Activated CD8-positive, alpha-beta memory T cell treated with anti-CD3 and anti-CD28 coated beads, Interleukin-2, amount 10 ng/mL, durations not matched to agents 7 days and 5 days (primary cell): ENCODE data around the gene PCDHAC1. TPM values are rescaled to one million over a fixed set of nuclear protein-coding genes. Genes with fewer than 3 reads are reported as not detected.

Experiments used
- total RNA-seq, 2 experiments: library from RNA; stranded (reverse); gene quantifications; one replicate each; pipeline ENCODE4 v1.2.3, GENCODE V29; 2021

The PCDHAC1 gene
- total RNA-seq, 2 experiments from 2014 or later, result not detected

Other genes with a start within 250 kb of the PCDHAC1 start
- 10 to 100 TPM; 75.9 to 93.9 TPM for gene HARS1, start 234.9 kb upstream of the PCDHAC1 start, total RNA-seq
- gene HARS2, start 234.8 kb upstream of the PCDHAC1 start, total RNA-seq, result 10 to 100 TPM; 30.7 to 36.6 TPM
- gene ZMAT2, start 225.9 kb upstream of the PCDHAC1 start, total RNA-seq, result 10 to 100 TPM; 45.0 to 58.6 TPM
- gene PCDHA1, start 140.2 kb upstream of the PCDHAC1 start, total RNA-seq, result not detected
- gene PCDHA2, start 131.4 kb upstream of the PCDHAC1 start, total RNA-seq, result not detected
- not detected for gene PCDHA3, start 125.2 kb upstream of the PCDHAC1 start, total RNA-seq
- not detected for gene PCDHA4, start 119.2 kb upstream of the PCDHAC1 start, total RNA-seq
- not detected for gene PCDHA5, start 104.7 kb upstream of the PCDHAC1 start, total RNA-seq
- gene PCDHA6, start 98.3 kb upstream of the PCDHAC1 start, total RNA-seq, result not detected
- gene PCDHA7, start 92.0 kb upstream of the PCDHAC1 start, total RNA-seq, result not detected
- gene PCDHA8, start 85.1 kb upstream of the PCDHAC1 start, total RNA-seq, result not detected
- not detected for gene PCDHA9, start 77.9 kb upstream of the PCDHAC1 start, total RNA-seq
- not detected for gene PCDHA10, start 70.4 kb upstream of the PCDHAC1 start, total RNA-seq
- gene PCDHA11, start 57.3 kb upstream of the PCDHAC1 start, total RNA-seq, result not detected
- gene PCDHA12, start 51.0 kb upstream of the PCDHAC1 start, total RNA-seq, result not detected
- gene PCDHA13, start 44.2 kb upstream of the PCDHAC1 start, total RNA-seq, result not detected
- gene PCDHAC2, start 40.2 kb downstream of the PCDHAC1 start, total RNA-seq, result not detected
- not detected for gene PCDHB1, start 125.1 kb downstream of the PCDHAC1 start, total RNA-seq
- gene PCDHB2, start 168.3 kb downstream of the PCDHAC1 start, total RNA-seq, result not detected
- not detected for gene PCDHB3, start 174.2 kb downstream of the PCDHAC1 start, total RNA-seq
- gene PCDHB4, start 195.5 kb downstream of the PCDHAC1 start, total RNA-seq, result not detected
- not detected for gene PCDHB5, start 208.9 kb downstream of the PCDHAC1 start, total RNA-seq
- not detected for gene PCDHB6, start 223.8 kb downstream of the PCDHAC1 start, total RNA-seq
- not detected for gene PCDHB7, start 246.3 kb downstream of the PCDHAC1 start, total RNA-seq